Mesenchymal stem cell (in vitro differentiated cells and primary cell): ENCODE data around the gene KIF5A.
A peak's percentile ranks its signal among the peaks of the same experiment; 100 is the strongest.
"Not testable (repeated sequence)": the region's sequence is repeated elsewhere in the genome, so short reads cannot be mapped to it uniquely, and the experiment has no call there.

Source experiments
- DNase-seq: peaks from one replicate; pipeline ENCODE4 v3.0.0-alpha.2; 2013
- H2AFZ ChIP-seq: one replicate; pipeline ENCODE4 v1.6.1; 2013; ENCODE audit warnings: low read depth, mild to moderate bottlenecking, control low read depth, inconsistent platforms, low read length, moderate library complexity
- H2AK5ac ChIP-seq: 2 replicates; pipeline ENCODE4 v1.6.1; 2013; ENCODE audit warnings: low read length, moderate library complexity, mild to moderate bottlenecking, inconsistent platforms; ENCODE audit not compliant: severe bottlenecking
- H2BK120ac ChIP-seq: one replicate; pipeline ENCODE4 v1.6.1; 2013; ENCODE audit warnings: low read depth, mild to moderate bottlenecking, inconsistent platforms, low read length, moderate library complexity
- H2BK12ac ChIP-seq, 2 experiments: one replicate each; pipeline ENCODE4 v1.6.1; 2013; ENCODE audit warnings: inconsistent platforms in 2 of 2, low read length in 2 of 2, mild to moderate bottlenecking in 2 of 2, moderate library complexity in 2 of 2, control low read depth in 1 of 2
- H2BK15ac ChIP-seq: one replicate; pipeline ENCODE4 v1.6.1; 2013; ENCODE audit warnings: mild to moderate bottlenecking, low read depth, inconsistent platforms; ENCODE audit not compliant: poor library complexity, severe bottlenecking
- H2BK5ac ChIP-seq: 2 replicates; pipeline ENCODE4 v1.6.1; 2013; ENCODE audit warnings: low read depth, mild to moderate bottlenecking, low read length, control low read depth, inconsistent platforms; ENCODE audit not compliant: poor library complexity, severe bottlenecking
- H3K14ac ChIP-seq, 2 experiments: one replicate each; pipeline ENCODE4 v1.6.1; 2013; ENCODE audit warnings: inconsistent platforms in 2 of 2, low read length in 2 of 2, control low read depth in 1 of 2, mild to moderate bottlenecking in 1 of 2, moderate library complexity in 1 of 2
- H3K18ac ChIP-seq, 2 experiments: one replicate each; pipeline ENCODE4 v1.6.1; 2013; ENCODE audit warnings: inconsistent platforms in 2 of 2, low read length in 2 of 2, control low read depth in 1 of 2, low read depth in 1 of 2, mild to moderate bottlenecking in 1 of 2
- H3K23ac ChIP-seq, 2 experiments: one replicate each; pipeline ENCODE4 v1.6.1; 2013; ENCODE audit warnings: inconsistent platforms in 2 of 2, low read length in 2 of 2, mild to moderate bottlenecking in 2 of 2, moderate library complexity in 2 of 2, control low read depth in 1 of 2
- H3K27ac ChIP-seq: 2 replicates; pipeline ENCODE4 v1.5.1; 2013; ENCODE audit warnings: mild to moderate bottlenecking, moderate library complexity, low read length, control low read depth, inconsistent platforms; ENCODE audit not compliant: poor library complexity, severe bottlenecking
- H3K27me3 ChIP-seq, 2 experiments: 2 replicates each; pipeline versions ENCODE4 v1.6.1 to v1.7.0; 2013; ENCODE audit warnings: low read length in 2 of 2, mild to moderate bottlenecking in 2 of 2, moderate library complexity in 2 of 2, control low read depth in 1 of 2, inconsistent platforms in 1 of 2; ENCODE audit not compliant: control insufficient read depth in 1 of 2, insufficient read depth in 1 of 2
- H3K36me3 ChIP-seq, 2 experiments: 2 replicates each; pipeline versions ENCODE4 v1.6.1 to v1.7.0; 2013; ENCODE audit warnings: low read length in 2 of 2, control low read depth in 1 of 2, inconsistent platforms in 1 of 2, low read depth in 1 of 2, mild to moderate bottlenecking in 1 of 2; ENCODE audit not compliant: insufficient read depth in 2 of 2, control insufficient read depth in 1 of 2
- H3K4ac ChIP-seq, 2 experiments: one replicate each; pipeline ENCODE4 v1.6.1; 2013; ENCODE audit warnings: inconsistent platforms in 2 of 2, low read length in 2 of 2, mild to moderate bottlenecking in 2 of 2, moderate library complexity in 2 of 2, control low read depth in 1 of 2, low read depth in 1 of 2
- H3K4me1 ChIP-seq: 2 replicates; pipeline ENCODE4 v1.6.1; 2013; ENCODE audit warnings: low read depth, low read length, control low read depth; ENCODE audit not compliant: control insufficient read depth, insufficient read depth
- H3K4me2 ChIP-seq: 2 replicates; pipeline ENCODE4 v1.6.1; 2013; ENCODE audit warnings: low read length, mild to moderate bottlenecking, inconsistent platforms; ENCODE audit not compliant: poor library complexity, severe bottlenecking
- H3K4me3 ChIP-seq, 2 experiments: 2 replicates each; pipeline versions ENCODE4 v1.5.1 to v1.7.0; 2013; ENCODE audit warnings: low read length in 2 of 2, mild to moderate bottlenecking in 2 of 2, control low read depth in 1 of 2, low read depth in 1 of 2; ENCODE audit not compliant: insufficient read depth in 1 of 2
- H3K79me1 ChIP-seq: replicated peaks from 2 replicates; pipeline ENCODE4 v1.6.1; 2013; ENCODE audit warnings: mild to moderate bottlenecking, control low read depth, low read length, inconsistent platforms; ENCODE audit not compliant: poor library complexity, severe bottlenecking
- H3K9ac ChIP-seq: 2 replicates; pipeline ENCODE4 v1.7.0; 2013; ENCODE audit warnings: mild to moderate bottlenecking, low read length, moderate library complexity
- H3K9me3 ChIP-seq: 2 replicates; pipeline ENCODE4 v1.7.0; 2013; ENCODE audit warnings: mild to moderate bottlenecking, low read length; ENCODE audit not compliant: control insufficient read depth
- H4K8ac ChIP-seq: one replicate; pipeline ENCODE4 v1.6.1; 2013; ENCODE audit warnings: inconsistent platforms, mild to moderate bottlenecking, low read length, moderate library complexity
- H4K91ac ChIP-seq: one replicate; pipeline ENCODE4 v1.6.1; 2013; ENCODE audit warnings: mild to moderate bottlenecking, low read length, inconsistent platforms
- WGBS: methylation state at CpG from one replicate; pipeline ENCODE4 v1.1.7; 2013; ENCODE audit warnings: mixed read lengths; 5-methylcytosine and 5-hydroxymethylcytosine counted together

Gene KIF5A

GRCh38 chr12:57615637-57616036 is 65.8 kb downstream of the KIF5A start:
- Histone ChIP-seq H3K4ac (no peak overlapping the region), H2BK12ac (no peak overlapping the region), H3K4me3 (no peak overlapping the region), H3K4me2 (no peak overlapping the region), H2BK5ac (no peak overlapping the region), H3K4me1 (peaks cover 16% of the 10 kb centered on the region), H2BK120ac (no peak overlapping the region), H2BK15ac (no peak overlapping the region), H4K8ac (no peak overlapping the region), H3K9me3 (no peaks in the 10 kb centered on the region), H3K18ac (no peak overlapping the region), H3K27ac (no peak overlapping the region), H4K91ac (no peak overlapping the region), H3K14ac (no peak overlapping the region), H3K79me1 (peaks cover 7% of the 10 kb centered on the region), H3K23ac (peak overlapping the region in 1 of 2 experiments; percentile 35), H3K27me3 (peaks cover 21 to 75% of the 10 kb centered on the region in 2 experiments), H3K36me3 (peaks cover 0 to 44% of the 10 kb centered on the region in 2 experiments), H2AFZ (no peak overlapping the region), H3K9ac (no peak overlapping the region), H2AK5ac (no peak overlapping the region)
- WGBS = 80% methylated on average over 5 of the region's 5 CpGs
- no peak for DNase-seq

- Histone ChIP-seq H2BK120ac (no peak overlapping the region), H2BK15ac (no peak overlapping the region), H2AFZ (no peak overlapping the region), H3K36me3 (peaks cover 0 to 44% of the 10 kb centered on the region in 2 experiments), H3K14ac (no peak overlapping the region), H4K8ac (no peak overlapping the region), H3K4me1 (peaks cover 21% of the 10 kb centered on the region), H3K9ac (no peak overlapping the region), H2BK12ac (no peak overlapping the region), H2AK5ac (no peak overlapping the region), H3K27me3 (peaks cover 30 to 80% of the 10 kb centered on the region in 2 experiments), H3K4me3 (no peak overlapping the region), H3K18ac (no peak overlapping the region), H3K27ac (no peak overlapping the region), H3K23ac (no peak overlapping the region), H3K4ac (no peak overlapping the region), H4K91ac (no peak overlapping the region), H3K4me2 (no peak overlapping the region), H3K79me1 (peaks cover 7% of the 10 kb centered on the region), H2BK5ac (no peak overlapping the region), H3K9me3 (no peaks in the 10 kb centered on the region)
- WGBS = 80% methylated on average over 2 of the region's 3 CpGs
- DNase-seq = no peak
Observed at GRCh38 chr12:57616383-57617101, 66.7 kb downstream of the KIF5A start.

GRCh38 chr12:57617942-57618341 is 68.1 kb downstream of the KIF5A start:
- Histone ChIP-seq H4K8ac (no peak overlapping the region), H3K36me3 (peaks cover 0 to 43% of the 10 kb centered on the region in 2 experiments), H4K91ac (no peak overlapping the region), H3K4ac (no peak overlapping the region), H3K4me3 (no peak overlapping the region), H2BK12ac (no peak overlapping the region), H3K27ac (no peak overlapping the region), H2AFZ (no peak overlapping the region), H2BK120ac (no peak overlapping the region), H2BK15ac (no peak overlapping the region), H2AK5ac (no peak overlapping the region), H3K27me3 (peaks cover 42 to 83% of the 10 kb centered on the region in 2 experiments), H3K23ac (no peak overlapping the region), H3K9ac (no peak overlapping the region), H3K4me1 (peaks cover 17% of the 10 kb centered on the region), H3K14ac (no peak overlapping the region), H3K9me3 (no peaks in the 10 kb centered on the region), H3K79me1 (peaks cover 7% of the 10 kb centered on the region), H2BK5ac (no peak overlapping the region), H3K4me2 (no peak overlapping the region), H3K18ac (no peak overlapping the region)
- WGBS = 72% methylated on average over 11 of the region's 11 CpGs
- DNase-seq = no peak

GRCh38 chr12:57618431-57618830 is 68.6 kb downstream of the KIF5A start:
- not testable (repeated sequence) for H2BK12ac ChIP-seq, H4K8ac ChIP-seq, DNase-seq, H3K14ac ChIP-seq, H3K4me2 ChIP-seq, H3K4me3 ChIP-seq, H2BK15ac ChIP-seq, H3K4ac ChIP-seq, H3K79me1 ChIP-seq, H3K27ac ChIP-seq, H2BK5ac ChIP-seq, H2BK120ac ChIP-seq, H3K18ac ChIP-seq, H3K23ac ChIP-seq, H2AK5ac ChIP-seq, H3K9ac ChIP-seq, H4K91ac ChIP-seq, H3K9me3 ChIP-seq, H2AFZ ChIP-seq
- Histone ChIP-seq H3K27me3 (peaks cover 47 to 83% of the 10 kb centered on the region in 2 experiments), H3K4me1 (peaks cover 17% of the 10 kb centered on the region), H3K36me3 (peaks cover 0 to 40% of the 10 kb centered on the region in 2 experiments)
- 85% methylated on average over 3 of the region's 6 CpGs for WGBS
